Body of pancreas (tissue), 4 donors: ENCODE measurements around the gene PRIM1. TPM values are rescaled to one million over a fixed set of nuclear protein-coding genes. Genes with fewer than 3 reads are reported as not detected.
"Not testable (repeated sequence)": the region's sequence is repeated elsewhere in the genome, so short reads cannot be mapped to it uniquely, and the experiment has no call there.

Experiments used
- ATAC-seq: fragments of 150-250 bp; one replicate; pipeline ENCODE4 v1.9.1; 2016
- DNase-seq, 4 donors: peaks; one replicate each; pipeline ENCODE4 v3.0.0-alpha.2; 2019
- H3K27ac ChIP-seq, 4 donors: fragments of 200-600 bp; sonication (generic); 1 replicate in 3 of 4; 2 replicates in 1 of 4; pipeline versions ENCODE4 v1.5.1 to v1.6.1; 2016 to 2019; ENCODE audit warnings: mild to moderate bottlenecking in 1 of 4, mixed read lengths in 1 of 4, moderate library complexity in 1 of 4
- H3K27me3 ChIP-seq, 2 donors: fragments of 200-600 bp; sonication (generic); one replicate each; pipeline ENCODE4 v1.6.0; 2016; ENCODE audit warnings: mild to moderate bottlenecking in 1 of 2
- H3K36me3 ChIP-seq, 2 donors: fragments of 200-600 bp; sonication (generic); replicated peaks in 1 of 2; 2 replicates each; pipeline ENCODE4 v1.5.1; 2016; ENCODE audit warnings: low read depth in 2 of 2; ENCODE audit not compliant: insufficient read depth in 1 of 2
- H3K4me1 ChIP-seq: fragments of 200-600 bp; sonication (generic); one replicate; pipeline ENCODE4 v1.6.0; 2016
- H3K4me3 ChIP-seq, 2 donors: fragments of 200-600 bp; sonication (generic); 1 replicate in 1 of 2; 2 replicates in 1 of 2; pipeline ENCODE4 v1.5.1; 2016 to 2019
- H3K9me3 ChIP-seq, 3 donors: fragments of 200-600 bp; sonication (generic); 1 replicate in 2 of 3; 2 replicates in 1 of 3; pipeline ENCODE4 v1.5.1; 2016
- CTCF ChIP-seq, 7 experiments: fragments of 450-650 bp in 4 of 7; fragments of 200-600 bp in 3 of 7; sonication (generic) in 3 of 7; IDR thresholded peaks; one replicate each; pipeline ENCODE4 v1.5.1; 2016 to 2019; ENCODE audit warnings: antibody characterized with exemption in 7 of 7
- POLR2A ChIP-seq, 3 donors: fragments of 450-650 bp; IDR thresholded peaks; one replicate each; pipeline ENCODE4 v1.6.1; 2016; ENCODE audit warnings: antibody characterized with exemption in 3 of 3, mild to moderate bottlenecking in 2 of 3
- WGBS, 2 donors: methylation state at CpG; one replicate each; pipeline ENCODE4 v1.1.5; 2017; 5-methylcytosine and 5-hydroxymethylcytosine counted together
- intact Hi-C: fragments of 100-400 bp; cut with DNase I; formaldehyde crosslinking; loops from one replicate; pipeline ENCODE4 v1.15.1; 2023
- total RNA-seq, 2 donors: library from RNA; depleted of rRNA; stranded (reverse); fragments of >200 nt; gene quantifications; one replicate each; pipeline ENCODE4 v1.1.0, GENCODE V29; 2016

The PRIM1 gene
- total RNA-seq = 10 to 100 TPM in 1 of 2 donors, 1 to 10 TPM in 1; 4.4 to 28.0 TPM

GRCh38 chr12:56751712-56752598 is at the start of gene PRIM1:
Gene PRIM1, minus strand, starts transcription at chr12:56752323. Its CDS starts 25 bp downstream, at chr12:56752298.
- ATAC-seq = peak; percentile 93
- WGBS, 2 donors = 0% methylated on average over 38 to 64 of the region's 64 CpGs

GRCh38 chr12:56800221-56800620 is 48.1 kb upstream of the PRIM1 start:
- Histone ChIP-seq H3K4me3 (no peak overlapping the region), H3K9me3 (no peaks in the 10 kb centered on the region), H3K36me3 (no peaks in the 10 kb centered on the region), H3K27ac (no peak overlapping the region), H3K27me3 (no peaks in the 10 kb centered on the region), H3K4me1 (peaks cover 8% of the 10 kb centered on the region)
- intact Hi-C loops = no loop called here
- no peak for ATAC-seq
- TF ChIP-seq POLR2A (IDR thresholded peaks at IDR 0.05) (no peak), CTCF (IDR thresholded peaks at IDR 0.05) (no peak)
- no peak for DNase-seq

More at GRCh38 chr12:56751712-56752598, at the start of gene PRIM1:
- TF ChIP-seq POLR2A (IDR thresholded peaks at IDR 0.05) (peak in 2 of 3 donors; percentile 62 to 67), CTCF (IDR thresholded peaks at IDR 0.05) (peak in 2 of 7 experiments; percentile 8 to 41)
- H3K36me3 ChIP-seq = no peaks in the 10 kb centered on the region
- H3K4me3 ChIP-seq = peak within 1 kb of the TSS; percentile 57 to 68
- H3K4me1 ChIP-seq = peaks cover 8% of the 10 kb centered on the region
- H3K9me3 ChIP-seq = no peaks in the 10 kb centered on the region
- intact Hi-C loops = no loop called here
- peak; percentile 83 to 88 (median 84) for DNase-seq
- H3K27ac ChIP-seq = peak within 1 kb of the TSS in 3 of 4 donors; percentile 73 to 84 (median 81)
- no peaks in the 10 kb centered on the region for H3K27me3 ChIP-seq

- DNase-seq, H3K27me3 ChIP-seq, H3K4me1 ChIP-seq, H3K4me3 ChIP-seq, ATAC-seq, H3K9me3 ChIP-seq, H3K27ac ChIP-seq, intact Hi-C loops, H3K36me3 ChIP-seq: not testable (repeated sequence)
- WGBS, 2 donors = 79 to 81% methylated on average over 6 of the region's 6 CpGs
Measured at GRCh38 chr12:56799345-56799744, 47.2 kb upstream of the PRIM1 start.

GRCh38 chr12:56795791-56796190 is 43.7 kb upstream of the PRIM1 start:
- ATAC-seq, intact Hi-C loops: not testable (repeated sequence)
- 92 to 97% methylated on average over 12 to 16 of the region's 27 CpGs for WGBS, 2 donors

GRCh38 chr12:56795046-56795562 is 43.0 kb upstream of the PRIM1 start:
- intact Hi-C loops, H3K9me3 ChIP-seq, H3K36me3 ChIP-seq, ATAC-seq, H3K27ac ChIP-seq, H3K4me1 ChIP-seq, H3K27me3 ChIP-seq, H3K4me3 ChIP-seq: not testable (repeated sequence)
- DNase-seq = peak in 2 of 4 donors; percentile 7 to 13
- 50 to 56% methylated on average over 10 of the region's 13 CpGs for WGBS, 2 donors

More at GRCh38 chr12:56795791-56796190, 43.7 kb upstream of the PRIM1 start:
- not testable (repeated sequence) for H3K27ac ChIP-seq, H3K4me1 ChIP-seq, H3K4me3 ChIP-seq, H3K27me3 ChIP-seq, H3K36me3 ChIP-seq, H3K9me3 ChIP-seq, DNase-seq

GRCh38 chr12:56793124-56793523 is 41.0 kb upstream of the PRIM1 start:
- H3K27me3 ChIP-seq, H3K9me3 ChIP-seq, ATAC-seq, H3K36me3 ChIP-seq, H3K4me3 ChIP-seq, H3K27ac ChIP-seq, DNase-seq, intact Hi-C loops, H3K4me1 ChIP-seq: not testable (repeated sequence)
- 87 to 88% methylated on average over 7 of the region's 7 CpGs for WGBS, 2 donors
